Neuronal stem cell (in vitro differentiated cells): ENCODE measurements around the gene ABCC8.

Experiments used
- DNase-seq: peaks from one replicate; pipeline ENCODE4 v3.0.0-alpha.2; 2013; ENCODE audit warnings: low spot score
- H2AFZ ChIP-seq: one replicate; pipeline ENCODE4 v1.6.1; 2013; ENCODE audit warnings: mild to moderate bottlenecking, low read length, inconsistent platforms
- H2AK5ac ChIP-seq: 2 replicates; pipeline ENCODE4 v1.6.1; 2013; ENCODE audit warnings: low read depth, mild to moderate bottlenecking, inconsistent platforms, low read length, moderate library complexity, mixed read lengths
- H2BK120ac ChIP-seq: 2 replicates; pipeline ENCODE4 v1.6.1; 2013; ENCODE audit warnings: low read depth, mild to moderate bottlenecking, inconsistent platforms, low read length, moderate library complexity, mixed read lengths
- H2BK12ac ChIP-seq: one replicate; pipeline ENCODE4 v1.6.1; 2013; ENCODE audit warnings: low read length, inconsistent platforms
- H2BK15ac ChIP-seq: 2 replicates; pipeline ENCODE4 v1.6.1; 2013; ENCODE audit warnings: mild to moderate bottlenecking, low read length, inconsistent platforms, mixed read lengths
- H2BK5ac ChIP-seq: one replicate; pipeline ENCODE4 v1.6.1; 2013; ENCODE audit warnings: inconsistent platforms, mild to moderate bottlenecking, low read length, moderate library complexity
- H3K14ac ChIP-seq: one replicate; pipeline ENCODE4 v1.6.1; 2013; ENCODE audit warnings: low read length, inconsistent platforms
- H3K18ac ChIP-seq: 2 replicates; pipeline ENCODE4 v1.6.1; 2013; ENCODE audit warnings: low read length, inconsistent platforms
- H3K23ac ChIP-seq: 2 replicates; pipeline ENCODE4 v1.6.1; 2013; ENCODE audit warnings: low read depth, mild to moderate bottlenecking, mixed read lengths, low read length, inconsistent platforms; ENCODE audit not compliant: poor library complexity
- H3K27ac ChIP-seq: replicated peaks from 3 replicates; pipeline ENCODE4 v1.5.1; 2013; ENCODE audit warnings: low read length, inconsistent platforms
- H3K27me3 ChIP-seq, 3 experiments: 2 replicates each; pipeline ENCODE4 v1.6.1; 2013; ENCODE audit warnings: low read length in 3 of 3, mild to moderate bottlenecking in 2 of 3, inconsistent platforms in 1 of 3, low read depth in 1 of 3, mixed read lengths in 1 of 3, moderate library complexity in 1 of 3; ENCODE audit not compliant: control insufficient read depth in 3 of 3, insufficient read depth in 3 of 3
- H3K36me3 ChIP-seq, 2 donors: replicated peaks in 1 of 2; 2 replicates each; pipeline ENCODE4 v1.6.1; 2013; ENCODE audit warnings: low read length in 2 of 2; ENCODE audit not compliant: control insufficient read depth in 2 of 2, insufficient read depth in 2 of 2
- H3K4ac ChIP-seq: 2 replicates; pipeline ENCODE4 v1.6.1; 2013; ENCODE audit warnings: inconsistent platforms, mild to moderate bottlenecking, low read length, moderate library complexity
- H3K4me1 ChIP-seq, 2 donors: 1 replicate in 1 of 2; 2 replicates in 1 of 2; pipeline ENCODE4 v1.6.1; 2013; ENCODE audit warnings: low read length in 2 of 2, low read depth in 1 of 2; ENCODE audit not compliant: control insufficient read depth in 2 of 2, insufficient read depth in 1 of 2
- H3K4me2 ChIP-seq: one replicate; pipeline ENCODE4 v1.6.1; 2013; ENCODE audit warnings: mild to moderate bottlenecking, low read length, inconsistent platforms; ENCODE audit not compliant: insufficient read depth, poor library complexity, severe bottlenecking
- H3K4me3 ChIP-seq, 2 donors: 2 replicates each; pipeline ENCODE4 v1.5.1; 2013; ENCODE audit warnings: low read length in 2 of 2, mild to moderate bottlenecking in 2 of 2, inconsistent platforms in 1 of 2, moderate library complexity in 1 of 2
- H3K79me1 ChIP-seq: one replicate; pipeline ENCODE4 v1.6.1; 2013; ENCODE audit warnings: low read depth, mild to moderate bottlenecking, inconsistent platforms, low read length, moderate library complexity
- H3K9ac ChIP-seq: one replicate; pipeline ENCODE4 v1.6.1; 2013; ENCODE audit warnings: mild to moderate bottlenecking, low read depth, low read length, inconsistent platforms; ENCODE audit not compliant: poor library complexity
- H3K9me3 ChIP-seq, 2 donors: replicated peaks in 1 of 2; 2 replicates each; pipeline versions ENCODE3 to v1.6.1; 2013; ENCODE audit warnings: low read length in 2 of 2, mild to moderate bottlenecking in 2 of 2, inconsistent platforms in 1 of 2, low read depth in 1 of 2, mixed read lengths in 1 of 2, moderate library complexity in 1 of 2; ENCODE audit not compliant: control insufficient read depth in 2 of 2, insufficient read depth in 1 of 2
- H4K8ac ChIP-seq: one replicate; pipeline ENCODE4 v1.6.1; 2013; ENCODE audit warnings: low read depth, mild to moderate bottlenecking, inconsistent platforms, low read length, moderate library complexity
- H4K91ac ChIP-seq: one replicate; pipeline ENCODE4 v1.6.1; 2013; ENCODE audit warnings: low read length, low read depth, mild to moderate bottlenecking, inconsistent platforms; ENCODE audit not compliant: poor library complexity
- WGBS, 2 donors: extraction: QIAGEN DNeasy Blood & Tissue Kit; methylation state at CpG; one replicate each; pipeline ENCODE4 v1.1.7; 2013; ENCODE audit warnings: missing lambda C conversion rate in 2 of 2, mixed read lengths in 1 of 2; ENCODE audit not compliant: insufficient read length in 2 of 2, insufficient replicate concordance in 1 of 2; ENCODE audit errors: extremely low coverage in 2 of 2; 5-methylcytosine and 5-hydroxymethylcytosine counted together

ABCC8 gene

DNA sequence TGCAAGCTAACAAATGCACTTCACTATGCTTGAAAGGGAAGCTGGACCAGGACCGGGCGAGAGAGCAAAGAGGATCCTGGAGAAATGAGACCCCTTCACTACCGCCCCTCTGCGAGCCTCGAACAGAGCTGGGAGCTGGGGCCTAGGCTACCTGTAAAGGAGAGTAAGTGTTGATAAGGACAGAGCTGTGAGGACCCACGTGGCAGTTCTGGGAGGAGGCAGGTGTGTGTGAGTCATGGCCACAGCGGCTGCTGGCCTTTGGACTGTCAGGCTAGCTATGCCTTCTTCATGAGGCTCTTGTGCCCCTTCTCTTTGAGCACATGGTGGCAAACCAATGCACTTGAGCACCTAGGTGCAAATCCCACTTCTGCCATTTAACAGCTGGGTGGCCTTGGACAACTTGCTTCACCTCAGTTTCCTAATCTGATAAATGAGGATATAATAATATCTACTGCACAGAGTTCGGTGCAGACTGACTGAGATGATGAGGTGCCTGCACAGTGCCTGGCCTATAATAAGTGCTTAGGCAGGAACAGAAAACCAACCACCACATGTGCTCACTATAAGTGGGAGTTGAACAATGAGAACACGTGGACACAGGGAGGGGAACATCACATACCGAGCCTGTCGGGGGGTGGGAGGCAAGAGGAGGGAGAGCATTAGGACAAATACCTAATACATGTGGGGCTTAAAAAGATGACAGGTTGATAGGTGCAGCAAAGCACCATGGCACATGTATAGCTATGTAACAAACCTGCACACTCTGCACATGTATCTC is 52.9 kb downstream of the ABCC8 start:
- no CpG with 5 or more reads among the region's 11 CpGs for WGBS, 2 donors
- H3K18ac ChIP-seq = no peak overlapping the region
- H3K27me3 ChIP-seq = peaks cover 0 to 37% (median 0%) of the 10 kb centered on the region in 3 experiments

GRCh38 chr11:17421781-17422180 is 54.9 kb downstream of the ABCC8 start:
- Histone ChIP-seq H4K8ac (no peak overlapping the region), H3K4me3 (no peak overlapping the region), H2BK120ac (no peak overlapping the region), H3K4me1 (peaks cover 0 to 4% of the 10 kb centered on the region in 2 donors), H2BK12ac (no peak overlapping the region), H3K79me1 (no peaks in the 10 kb centered on the region), H2BK5ac (no peak overlapping the region), H3K18ac (peak overlapping the region; percentile 9), H3K27ac (no peak overlapping the region), H3K27me3 (peaks cover 0 to 44% (median 0%) of the 10 kb centered on the region in 3 experiments), H2BK15ac (no peak overlapping the region), H3K23ac (no peak overlapping the region), H3K14ac (no peak overlapping the region), H3K4me2 (no peak overlapping the region), H3K4ac (no peak overlapping the region), H2AFZ (no peak overlapping the region), H3K9ac (no peak overlapping the region), H3K9me3 (no peaks in the 10 kb centered on the region), H2AK5ac (no peak overlapping the region), H4K91ac (no peak overlapping the region), H3K36me3 (no peaks in the 10 kb centered on the region)
- DNase-seq = no peak
- WGBS, 2 donors = no CpG with 5 or more reads among the region's 4 CpGs

More for the DNA sequence above, 52.9 kb downstream of the ABCC8 start:
- Histone ChIP-seq H3K9me3 (no peaks in the 10 kb centered on the region), H3K14ac (no peak overlapping the region), H3K9ac (no peak overlapping the region), H3K36me3 (no peaks in the 10 kb centered on the region), H4K91ac (no peak overlapping the region), H2BK120ac (no peak overlapping the region), H2BK12ac (no peak overlapping the region), H3K27ac (no peak overlapping the region), H2AFZ (no peak overlapping the region), H4K8ac (no peak overlapping the region), H3K4ac (no peak overlapping the region), H2BK5ac (no peak overlapping the region), H3K4me3 (no peak overlapping the region), H2AK5ac (no peak overlapping the region), H2BK15ac (no peak overlapping the region), H3K4me2 (no peak overlapping the region), H3K4me1 (peaks cover 0 to 2% of the 10 kb centered on the region in 2 donors), H3K23ac (no peak overlapping the region), H3K79me1 (no peaks in the 10 kb centered on the region)
- no peak for DNase-seq

GRCh38 chr11:17418444-17419081 is 58.1 kb downstream of the ABCC8 start:
- no peaks in the 10 kb centered on the region for H3K36me3 ChIP-seq
- H4K8ac ChIP-seq = no peak overlapping the region
- no peak overlapping the region for H3K27ac ChIP-seq
- H2AK5ac ChIP-seq = no peak overlapping the region
- H2BK12ac ChIP-seq = no peak overlapping the region
- no peak overlapping the region for H2BK5ac ChIP-seq
- no peak overlapping the region for H2BK120ac ChIP-seq
- no peak overlapping the region for H3K18ac ChIP-seq
- H3K79me1 ChIP-seq = no peaks in the 10 kb centered on the region
- H3K9me3 ChIP-seq = no peaks in the 10 kb centered on the region
- no peak overlapping the region for H3K9ac ChIP-seq
- H2AFZ ChIP-seq = no peak overlapping the region
- H3K23ac ChIP-seq = no peak overlapping the region
- no peak overlapping the region for H4K91ac ChIP-seq
- H2BK15ac ChIP-seq = no peak overlapping the region
- H3K4me2 ChIP-seq = no peak overlapping the region
- no peak overlapping the region for H3K14ac ChIP-seq
- no CpG with 5 or more reads among the region's 2 CpGs for WGBS, 2 donors
- DNase-seq = no peak
- peaks cover 0 to 5% of the 10 kb centered on the region in 2 donors for H3K4me1 ChIP-seq
- no peak overlapping the region for H3K4me3 ChIP-seq
- no peak overlapping the region for H3K4ac ChIP-seq
- peaks cover 0 to 50% (median 0%) of the 10 kb centered on the region in 3 experiments for H3K27me3 ChIP-seq

DNA sequence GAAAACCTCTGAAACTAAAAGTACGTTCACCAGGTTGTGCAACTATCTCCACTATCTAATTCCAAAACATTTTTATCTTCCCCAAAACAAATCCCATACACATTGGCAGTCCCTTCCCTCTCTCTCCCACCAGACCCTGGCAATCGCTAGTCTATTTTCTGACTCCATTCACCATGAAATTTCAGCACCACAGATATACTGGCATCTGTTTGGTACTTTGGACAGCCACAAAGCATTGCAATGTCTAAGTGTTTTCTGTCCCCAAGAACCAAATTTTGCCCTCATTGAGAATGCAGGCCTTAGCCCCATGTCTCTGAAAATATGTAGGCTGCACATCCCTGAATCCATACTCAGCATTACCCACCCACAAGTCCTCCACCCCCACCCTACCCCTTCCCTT is 60.2 kb downstream of the ABCC8 start:
- H3K36me3 ChIP-seq = no peaks in the 10 kb centered on the region
- WGBS, 2 donors = no CpG with 5 or more reads among the region's 2 CpGs
- peaks cover 0 to 42% (median 0%) of the 10 kb centered on the region in 3 experiments for H3K27me3 ChIP-seq
- H4K8ac ChIP-seq = no peak overlapping the region
- no peaks in the 10 kb centered on the region for H3K79me1 ChIP-seq
- H3K4me1 ChIP-seq = peaks cover 3 to 15% of the 10 kb centered on the region in 2 donors
- H3K9ac ChIP-seq = no peak overlapping the region
- H4K91ac ChIP-seq = no peak overlapping the region
- H3K18ac ChIP-seq = no peak overlapping the region
- no peak overlapping the region for H3K4me3 ChIP-seq
- no peak overlapping the region for H3K14ac ChIP-seq
- no peak overlapping the region for H2BK120ac ChIP-seq
- no peak overlapping the region for H2AFZ ChIP-seq
- no peak overlapping the region for H3K4ac ChIP-seq
- H2BK15ac ChIP-seq = no peak overlapping the region
- no peak overlapping the region for H2BK12ac ChIP-seq
- no peak for DNase-seq
- no peak overlapping the region for H3K23ac ChIP-seq
- H2BK5ac ChIP-seq = no peak overlapping the region
- H3K9me3 ChIP-seq = no peaks in the 10 kb centered on the region
- H3K27ac ChIP-seq = no peak overlapping the region
- no peak overlapping the region for H3K4me2 ChIP-seq
- H2AK5ac ChIP-seq = no peak overlapping the region
